Activated CD8-positive, alpha-beta memory T cell treated with anti-CD3 and anti-CD28 coated beads, Interleukin-2, amount 50 U/mL, for 4 hours (primary cell): ENCODE results near the gene MTHFD2L.

Experiments used
- DNase-seq: peaks from one replicate; pipeline ENCODE4 v3.0.0-alpha.2; 2020

Gene MTHFD2L

GRCh38 chr4:74344031-74344430, 186.1 kb downstream of the MTHFD2L start:
- no peak for DNase-seq
